K562 (cell line): ENCODE results near the gene HDAC6. TPM values are rescaled to one million over a fixed set of nuclear protein-coding genes. Genes with fewer than 3 reads are reported as not detected.
A peak's percentile ranks its signal among the peaks of the same experiment; 100 is the strongest.

Experiments
- ATAC-seq: fragments of 200-7000 bp; cut with Tn5 transposase; 3 replicates; pipeline ENCODE4 v1.9.1; 2020; ENCODE audit warnings: moderate library complexity
- BruUV-seq: library from RNA; stranded (reverse); fragments of 400-500 nt; replicated peaks from 2 replicates; lab custom pipeline; 2021; lab: Mats Ljungman, UMichigan
- CTCF ChIA-PET: fragments of 300-600 bp; formaldehyde crosslinking; extraction: SDS; loops from one replicate; lab custom pipeline; 2021; ENCODE audit warnings: low intra/inter-chr PET ratio; lab: Yijun Ruan, JAX
- POLR2A ChIA-PET: fragments of 300-600, 350-650 bp; sonication (Branson Sonifier 250); formaldehyde crosslinking; extraction: SDS; loops from one replicate; lab custom pipeline; 2021; ENCODE audit warnings: antibody characterized with exemption, inconsistent platforms; lab: Yijun Ruan, JAX
- DNase-seq, 4 experiments: peaks; one replicate each; pipeline versions ENCODE4 v3.0.0 to v3.0.0-alpha.2; 2011 to 2018; ENCODE audit warnings: low spot score in 3 of 4, mixed read lengths in 3 of 4; ENCODE audit errors: extremely low read depth in 1 of 4
- FAIRE-seq: peaks from 2 replicates; lab custom pipeline; 2011; peaks lifted over from hg19 to GRCh38; lab: Jason Lieb, UNC
- H2AFZ ChIP-seq: 2 replicates; pipeline ENCODE4 v1.6.0; 2011; ENCODE audit warnings: low read depth, low read length, control low read depth, inconsistent platforms
- H3K27ac ChIP-seq: fragments of 200-600 bp; 3 replicates; pipeline ENCODE4 v1.8.0; 2011; ENCODE audit warnings: low read depth, mild to moderate bottlenecking, control low read depth, inconsistent platforms, low read length, moderate library complexity, mixed read lengths; ENCODE audit errors: extremely low read depth
- H3K27me3 ChIP-seq, 2 experiments: fragments of 300-600 bp in 1 of 2; 2 replicates in 1 of 2; 3 replicates in 1 of 2; pipeline versions ENCODE4 v1.6.0 to v1.8.0; 2011; ENCODE audit warnings: inconsistent platforms in 2 of 2, low read length in 2 of 2, mild to moderate bottlenecking in 1 of 2, mixed read lengths in 1 of 2, moderate library complexity in 1 of 2; ENCODE audit not compliant: control insufficient read depth in 2 of 2, insufficient read depth in 2 of 2
- H3K36me3 ChIP-seq: fragments of 300-600 bp; 3 replicates; pipeline ENCODE4 v1.8.0; 2011; ENCODE audit warnings: mild to moderate bottlenecking, low read length, inconsistent platforms; ENCODE audit not compliant: control insufficient read depth, insufficient read depth
- H3K4me1 ChIP-seq, 2 experiments: fragments of 200-600 bp in 1 of 2; replicated peaks in 1 of 2; 2 replicates in 1 of 2; 3 replicates in 1 of 2; pipeline versions ENCODE4 v1.5.1 to v1.8.0; 2011; ENCODE audit warnings: inconsistent platforms in 2 of 2, low read length in 2 of 2, mild to moderate bottlenecking in 1 of 2, mixed read lengths in 1 of 2, moderate library complexity in 1 of 2; ENCODE audit not compliant: control insufficient read depth in 2 of 2, insufficient read depth in 2 of 2
- H3K4me2 ChIP-seq: 2 replicates; pipeline ENCODE4 v1.6.1; 2011; ENCODE audit warnings: low read length, control low read depth, inconsistent platforms, mixed read lengths; ENCODE audit not compliant: insufficient read depth
- H3K4me3 ChIP-seq: fragments of 200-600 bp; sonication (generic), shearing (Covaris generic); 2 replicates; pipeline ENCODE4 v1.5.1; 2016; ENCODE audit warnings: control low read depth, inconsistent platforms
- H3K79me2 ChIP-seq: fragments of 200-600 bp; 3 replicates; pipeline ENCODE4 v1.8.0; 2011; ENCODE audit warnings: low read length, inconsistent platforms; ENCODE audit not compliant: control insufficient read depth, insufficient read depth
- H3K9ac ChIP-seq, 2 experiments: 2 replicates each; pipeline versions ENCODE4 v1.6.0 to v1.6.1; 2011; ENCODE audit warnings: low read depth in 2 of 2, low read length in 2 of 2, control low read depth in 1 of 2, inconsistent platforms in 1 of 2, mild to moderate bottlenecking in 1 of 2, mixed read lengths in 1 of 2; ENCODE audit not compliant: insufficient read depth in 1 of 2
- H3K9me1 ChIP-seq: one replicate; pipeline ENCODE4 v1.6.0; 2011; ENCODE audit warnings: inconsistent platforms, mild to moderate bottlenecking, low read length, moderate library complexity; ENCODE audit not compliant: control insufficient read depth, insufficient read depth
- H3K9me3 ChIP-seq: replicated peaks from 2 replicates; pipeline ENCODE4 v1.5.1; 2011; ENCODE audit warnings: low read depth, low read length, inconsistent platforms; ENCODE audit not compliant: control insufficient read depth, insufficient read depth
- H4K20me1 ChIP-seq: replicated peaks from 2 replicates; pipeline ENCODE4 v1.6.1; 2011; ENCODE audit warnings: low read length, inconsistent platforms, mixed read lengths; ENCODE audit not compliant: control insufficient read depth, insufficient read depth
- ATF7 ChIP-seq: fragments of 450-650 bp; IDR thresholded peaks from 2 replicates; pipeline ENCODE4 v1.7.1; 2014; ENCODE audit warnings: mild to moderate bottlenecking, moderate library complexity
- BRCA1 ChIP-seq, 2 experiments: fragments of 450-650 bp in 1 of 2; sonication (generic) in 1 of 2; formaldehyde crosslinking in 1 of 2; IDR thresholded peaks; 2 replicates each; pipeline versions ENCODE4 v1.5.0 to v1.6.1; 2017 to 2020; ENCODE audit warnings: mild to moderate bottlenecking in 1 of 2, missing genetic modification reagents in 1 of 2
- CBFA2T3 ChIP-seq: fragments of 450-650 bp; IDR thresholded peaks from 2 replicates; pipeline ENCODE4 v1.6.1; 2017
- GABPB1 ChIP-seq: sonication (generic); formaldehyde crosslinking; IDR thresholded peaks from 2 replicates; pipeline ENCODE4 v1.8.0; 2022; ENCODE audit warnings: mild to moderate bottlenecking, missing genetic modification reagents
- JUND ChIP-seq, 2 experiments: IDR thresholded peaks; 2 replicates in 1 of 2; 3 replicates in 1 of 2; pipeline ENCODE4 v1.6.1; 2011; ENCODE audit warnings: borderline replicate concordance in 2 of 2, low read depth in 2 of 2, low read length in 2 of 2, improper control_type of control experiment in 1 of 2, missing biosample characterization in 1 of 2, missing genetic modification characterization in 1 of 2, missing genetic modification reagents in 1 of 2
- KLF16 ChIP-seq: IDR thresholded peaks from 2 replicates; pipeline ENCODE4 v1.6.1; 2016; ENCODE audit warnings: antibody characterized with exemption
- MED1 ChIP-seq: sonication (generic); formaldehyde crosslinking; IDR thresholded peaks from 2 replicates; pipeline ENCODE4 v1.8.1; 2023; ENCODE audit warnings: missing genetic modification reagents, borderline replicate concordance
- POLR2A ChIP-seq: fragments of 450-650 bp; conservative IDR thresholded peaks from 2 replicates; pipeline ENCODE4 v1.6.1; 2016
- PRMT5 ChIP-seq: sonication (generic); formaldehyde crosslinking; IDR thresholded peaks from 2 replicates; pipeline ENCODE4 v1.5.0; 2020; ENCODE audit warnings: missing genetic modification reagents
- RBFOX2 ChIP-seq: fragments of 200-400 bp; formaldehyde crosslinking; IDR thresholded peaks from 2 replicates; pipeline ENCODE4 v1.6.1; 2017; ENCODE audit warnings: low read depth, mild to moderate bottlenecking, low read length, moderate library complexity
- SUPT5H ChIP-seq: fragments of 450-650 bp; IDR thresholded peaks from 2 replicates; pipeline ENCODE4 v1.6.1; 2016
- TAF1 ChIP-seq: IDR thresholded peaks from 2 replicates; pipeline ENCODE4 v1.6.1; 2011; ENCODE audit warnings: mild to moderate bottlenecking, low read length, moderate library complexity; ENCODE audit not compliant: insufficient read depth, control insufficient read depth, severe bottlenecking; ENCODE audit errors: extremely low read depth
- TBP ChIP-seq: optimal IDR thresholded peaks from 2 replicates; pipeline ENCODE3; 2011; ENCODE audit warnings: low read depth, low read length, improper control_type of control experiment
- TFAM ChIP-seq: fragments of 250-450 bp; sonication (Bioruptor Pico); conservative IDR thresholded peaks from 2 replicates; pipeline ENCODE4 v1.5.0; 2021; ENCODE audit warnings: mild to moderate bottlenecking, moderate library complexity
- ZNF696 ChIP-seq: fragments of 250-450 bp; sonication (Bioruptor Pico); conservative IDR thresholded peaks from 2 replicates; pipeline ENCODE4 v1.4.0; 2020; ENCODE audit warnings: mild to moderate bottlenecking, moderate library complexity
- WGBS: fragments of 100-300 bp; shearing (Covaris generic); methylation state at CpG from one replicate; pipeline ENCODE4 v1.1.6; 2016; ENCODE audit warnings: low coverage, mixed read lengths; ENCODE audit not compliant: insufficient coverage; ENCODE audit errors: missing lambda C conversion rate; 5-methylcytosine and 5-hydroxymethylcytosine counted together
- in situ Hi-C: fragments of 300-500 bp; cut with MboI; formaldehyde crosslinking; loops from 4 replicates; pipeline ENCODE4 v1.15.0; 2018; ENCODE audit warnings: inconsistent platforms, mixed read lengths
- intact Hi-C: fragments of 100-400 bp; cut with micrococcal nuclease; formaldehyde crosslinking; loops from 2 replicates; pipeline ENCODE4 v1.14.2; 2022
- polyA plus RNA-seq, 8 experiments: library from polyadenylated mRNA; depleted of rRNA in 4 of 8; stranded (reverse) in 5 of 8; unstranded in 3 of 8; fragments of >200 nt; fragmentation: Nextera tagmentation in 2 of 8; fragmentation: Illumina TruSeq in 1 of 8; extraction: Ambion mirVana in 2 of 8; extraction: Trizol in 1 of 8; gene quantifications; 2 replicates each; pipeline versions ENCODE4 v1.2.1 to v1.2.3, GENCODE V29; 2011 to 2014; ENCODE audit warnings: inconsistent platforms in 1 of 8, missing spikeins in 1 of 8
- total RNA-seq, 7 experiments: library from RNA; depleted of rRNA in 6 of 7; stranded (reverse); fragments of >200 nt in 6 of 7; fragmentation: Illumina TruSeq in 2 of 7; extraction: Trizol in 2 of 7; gene quantifications; 2 replicates each; pipeline versions ENCODE4 v1.2.1 to v1.2.3, GENCODE V29; 2011 to 2021; ENCODE audit warnings: low replicate concordance in 1 of 7
- TF ChIP-seq, protein P1 (sequence below): fragments of 450-650 bp; IDR thresholded peaks from 2 replicates; pipeline ENCODE4 v1.6.1; 2016; ENCODE audit warnings: low read depth, mild to moderate bottlenecking, moderate library complexity
- TF ChIP-seq, protein P2 (sequence below): sonication (generic); formaldehyde crosslinking; IDR thresholded peaks from 2 replicates; pipeline ENCODE4 v1.8.0; 2022; ENCODE audit warnings: missing genetic modification reagents, mild to moderate bottlenecking, moderate library complexity, borderline replicate concordance
- TF ChIP-seq, protein P3 (sequence below), 3 experiments: fragments of 200-800 bp in 1 of 3; sonication (Bioruptor generic) in 1 of 3; sonication (generic) in 1 of 3; formaldehyde crosslinking in 1 of 3; IDR thresholded peaks; 2 replicates each; pipeline versions ENCODE4 v1.6.1 to v1.8.0; 2016 to 2022; ENCODE audit warnings: mild to moderate bottlenecking in 2 of 3, missing compliant biosample characterization in 2 of 3, missing genetic modification characterization in 2 of 3, missing genetic modification reagents in 1 of 3
- TF ChIP-seq, protein P4 (sequence below): fragments of 450-650 bp; formaldehyde crosslinking; IDR thresholded peaks from 2 replicates; pipeline ENCODE4 v1.4.0; 2022; ENCODE audit warnings: missing genetic modification characterization

HDAC6 gene
- total and polyA plus RNA-seq, 9 of the 15 experiments (the other 6 are each of a cell fraction or from before 2014, with no cell fraction given) = 29.9 to 101 (median 71.2) TPM

DNA sequence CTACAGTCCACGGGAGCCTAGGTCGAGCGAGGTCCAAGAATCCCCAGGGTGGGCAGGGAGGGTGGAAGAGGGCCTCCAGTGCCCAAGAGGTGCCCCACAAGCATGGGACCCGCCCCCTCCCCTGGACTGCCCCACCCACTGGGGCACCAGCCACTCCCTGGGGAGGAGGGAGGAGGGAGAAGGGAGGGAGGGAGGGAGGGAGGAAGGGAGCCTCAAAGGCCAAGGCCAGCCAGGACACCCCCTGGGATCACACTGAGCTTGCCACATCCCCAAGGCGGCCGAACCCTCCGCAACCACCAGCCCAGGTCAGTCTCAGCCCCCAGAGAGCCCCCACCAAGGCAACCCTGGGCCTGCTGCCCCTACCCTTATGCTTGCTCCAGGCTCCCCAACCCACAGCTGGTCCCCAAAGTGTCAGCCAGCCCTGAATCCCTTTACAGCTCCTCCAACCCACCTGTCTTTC lies 15.5 kb upstream of the HDAC6 start, which contains the start of gene GATA1:
Gene GATA1, plus strand, starts transcription at position 250 of the 460 bp plus-strand sequence. CDS start 4,520 bp downstream, outside the sequence.
- Histone ChIP-seq H3K27me3 (no peaks in the 10 kb centered on the region), H3K27ac (peak within 1 kb of the TSS; percentile 85), H3K9me3 (no peaks in the 10 kb centered on the region), H2AFZ (peak within 1 kb of the TSS; percentile 56), H3K9me1 (no peaks in the 10 kb centered on the region), H4K20me1 (no peaks in the 10 kb centered on the region), H3K36me3 (peaks cover 32% of the 10 kb centered on the region; the same call in 2 of the 3 replicates), H3K4me3 (peak within 1 kb of the TSS; percentile 75), H3K79me2 (peaks cover 88% of the 10 kb centered on the region), H3K4me1 (peaks cover 36 to 62% of the 10 kb centered on the region in 2 experiments; a peak in 4 of 5 replicates), H3K9ac (peak within 1 kb of the TSS; percentile 94), H3K4me2 (peak within 1 kb of the TSS; percentile 93)
- in situ Hi-C loops (no loop called here), intact Hi-C loops (loop anchor here (5.0 kb wide), 1 partner anchor 89 kb away; the partner anchor contains the start of gene SUV39H1)
- POLR2A ChIA-PET = interaction anchor here (0.5 to 1.5 kb wide), 2 partner anchors 14 to 87 kb away, joined by 4 to 6 read pairs; no protein-coding TSS in a partner anchor
- peak; percentile 75 to 87 (median 80) for DNase-seq
- CTCF ChIA-PET = no interaction called here
- no CpG with 5 or more reads among the region's 7 CpGs for WGBS
- FAIRE-seq = peak; percentile 11
- peak; percentile 69 for ATAC-seq
- no TSS peak for BruUV-seq
- TF ChIP-seq, protein P1, sequence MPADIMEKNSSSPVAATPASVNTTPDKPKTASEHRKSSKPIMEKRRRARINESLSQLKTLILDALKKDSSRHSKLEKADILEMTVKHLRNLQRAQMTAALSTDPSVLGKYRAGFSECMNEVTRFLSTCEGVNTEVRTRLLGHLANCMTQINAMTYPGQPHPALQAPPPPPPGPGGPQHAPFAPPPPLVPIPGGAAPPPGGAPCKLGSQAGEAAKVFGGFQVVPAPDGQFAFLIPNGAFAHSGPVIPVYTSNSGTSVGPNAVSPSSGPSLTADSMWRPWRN = no peak
- TF ChIP-seq GABPB1 (0 out of 2 replicates have a peak, but pooled peaks have one; percentile 17), TAF1 (peak; percentile 53), TBP (peak; percentile 41), CBFA2T3 (no peak), POLR2A (peak; percentile 78), JUND (IDR thresholded peaks at IDR 0.05; ENCODE audit: borderline replicate concordance, low read depth, low read length) (no peak), JUND (tag; IDR thresholded peaks at IDR 0.05; ENCODE audit: borderline replicate concordance, low read depth, low read length) (no peak), KLF16 (no peak), ZNF696 (no peak), PRMT5 (CRISPR knock-in tag) (no peak), BRCA1 (IDR thresholded peaks at IDR 0.05) (no peak), BRCA1 (CRISPR knock-in tag; IDR thresholded peaks at IDR 0.05) (no peak), MED1 (CRISPR knock-in tag) (no peak), RBFOX2 (peak; percentile 75), SUPT5H (peak; percentile 79), TFAM (CRISPR knock-in tag) (no peak), ATF7 (no peak)
- TF ChIP-seq, protein P2, sequence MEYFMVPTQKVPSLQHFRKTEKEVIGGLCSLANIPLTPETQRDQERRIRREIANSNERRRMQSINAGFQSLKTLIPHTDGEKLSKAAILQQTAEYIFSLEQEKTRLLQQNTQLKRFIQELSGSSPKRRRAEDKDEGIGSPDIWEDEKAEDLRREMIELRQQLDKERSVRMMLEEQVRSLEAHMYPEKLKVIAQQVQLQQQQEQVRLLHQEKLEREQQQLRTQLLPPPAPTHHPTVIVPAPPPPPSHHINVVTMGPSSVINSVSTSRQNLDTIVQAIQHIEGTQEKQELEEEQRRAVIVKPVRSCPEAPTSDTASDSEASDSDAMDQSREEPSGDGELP (CRISPR knock-in tag) = peak; percentile 29; the same call in 1 of the 2 replicates
- TF ChIP-seq, protein P3, sequence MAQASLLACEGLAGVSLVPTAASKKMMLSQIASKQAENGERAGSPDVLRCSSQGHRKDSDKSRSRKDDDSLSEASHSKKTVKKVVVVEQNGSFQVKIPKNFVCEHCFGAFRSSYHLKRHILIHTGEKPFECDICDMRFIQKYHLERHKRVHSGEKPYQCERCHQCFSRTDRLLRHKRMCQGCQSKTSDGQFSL (CRISPR knock-in tag; IDR thresholded peaks at IDR 0.05) = no peak
- TF ChIP-seq, protein P3 (tag; IDR thresholded peaks at IDR 0.05) = no peak
- TF ChIP-seq, protein P4, sequence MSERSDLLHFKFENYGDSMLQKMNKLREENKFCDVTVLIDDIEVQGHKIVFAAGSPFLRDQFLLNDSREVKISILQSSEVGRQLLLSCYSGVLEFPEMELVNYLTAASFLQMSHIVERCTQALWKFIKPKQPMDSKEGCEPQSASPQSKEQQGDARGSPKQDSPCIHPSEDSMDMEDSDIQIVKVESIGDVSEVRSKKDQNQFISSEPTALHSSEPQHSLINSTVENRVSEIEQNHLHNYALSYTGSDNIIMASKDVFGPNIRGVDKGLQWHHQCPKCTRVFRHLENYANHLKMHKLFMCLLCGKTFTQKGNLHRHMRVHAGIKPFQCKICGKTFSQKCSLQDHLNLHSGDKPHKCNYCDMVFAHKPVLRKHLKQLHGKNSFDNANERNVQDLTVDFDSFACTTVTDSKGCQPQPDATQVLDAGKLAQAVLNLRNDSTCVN (CRISPR knock-in tag) = no peak
